ENCODE data around the gene ZIC5.

The ZIC5 gene

DNA sequence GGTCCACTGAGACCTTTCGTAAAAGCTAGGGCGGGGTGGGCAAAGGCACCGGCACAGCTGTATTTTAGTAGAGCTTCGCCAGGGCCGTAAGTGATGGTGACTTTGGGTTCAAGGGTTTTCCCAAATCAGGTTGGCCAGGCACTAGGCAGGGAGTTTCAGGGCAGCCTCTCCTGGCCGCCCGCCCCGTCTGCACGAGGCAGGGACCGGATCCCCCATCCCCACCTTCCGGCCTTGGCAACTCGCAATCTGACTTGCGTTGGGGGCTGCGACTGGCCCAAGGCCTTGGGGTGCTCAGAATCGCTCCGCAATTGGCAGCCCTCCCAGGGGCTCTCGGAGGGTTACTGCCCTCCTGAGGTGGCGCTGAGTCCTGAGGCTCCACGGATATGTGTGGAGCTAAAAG, 4.1 kb upstream of the ZIC5 start:
- DNase-seq (no peak), ATAC-seq (no peak)

DNA sequence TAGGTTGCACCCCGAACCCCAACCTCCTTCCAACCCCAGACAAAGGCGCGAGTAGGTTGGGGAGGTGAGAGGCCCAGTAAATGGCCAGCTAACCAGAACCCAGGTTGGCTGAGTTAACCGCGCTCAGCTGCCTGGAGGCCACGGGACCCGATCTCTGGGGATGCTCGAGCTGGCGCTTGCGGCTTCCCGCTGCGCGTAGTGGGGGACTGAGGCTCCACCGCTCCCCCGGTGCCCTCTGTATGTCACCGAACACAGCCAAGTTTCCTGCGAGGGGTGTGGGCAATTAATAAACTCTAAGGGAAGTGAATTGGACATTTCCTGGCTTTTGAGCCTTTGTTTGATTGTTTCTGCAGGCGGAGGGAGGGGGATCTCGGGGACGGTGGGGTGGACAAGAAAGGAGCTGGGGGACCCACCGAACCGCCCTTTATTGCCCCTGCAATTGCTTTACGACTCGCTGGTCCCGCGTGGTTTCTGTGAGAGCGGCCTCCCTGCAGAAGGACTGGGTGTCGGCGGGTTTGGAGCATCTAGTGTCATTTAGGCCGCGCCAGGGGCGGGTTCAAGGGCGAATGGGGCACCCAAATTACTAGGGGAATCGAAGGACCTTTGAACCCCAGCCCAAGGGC, 3.5 kb upstream of the ZIC5 start:
- ATAC-seq (no peak), DNase-seq (peak; percentile 3)

DNA sequence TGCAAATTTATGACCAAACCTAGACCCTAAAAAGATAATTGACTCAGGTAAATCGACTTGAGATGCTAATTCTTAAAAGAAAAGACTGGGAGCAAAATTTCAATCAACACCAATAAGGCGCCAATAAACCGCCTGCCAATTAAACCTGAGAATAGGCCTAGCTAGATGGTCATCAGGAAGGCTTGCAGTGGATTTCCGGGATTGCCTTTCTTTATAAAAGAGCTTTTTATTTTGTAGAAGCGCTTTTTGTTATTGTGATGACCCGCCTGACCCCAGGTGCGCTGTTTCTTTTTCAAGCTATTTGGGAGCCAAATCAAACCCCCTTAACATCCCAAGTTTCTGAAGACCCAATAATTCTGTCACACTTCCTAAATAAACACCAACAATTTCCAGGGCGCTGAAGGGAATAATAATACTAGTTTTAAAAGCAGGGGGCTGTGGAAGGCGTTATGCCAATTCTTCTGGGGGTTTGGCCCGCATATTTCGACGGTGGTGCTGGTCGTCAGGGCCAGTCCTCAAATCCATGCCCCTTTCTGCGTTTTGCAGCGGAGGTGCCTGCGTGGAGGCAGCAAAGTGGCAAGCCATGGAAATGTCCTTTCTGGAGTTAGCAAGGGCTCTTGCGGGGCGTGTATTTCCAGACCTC, 2.9 kb upstream of the ZIC5 start:
- DNase-seq (no peak), ATAC-seq (no peak)

DNA sequence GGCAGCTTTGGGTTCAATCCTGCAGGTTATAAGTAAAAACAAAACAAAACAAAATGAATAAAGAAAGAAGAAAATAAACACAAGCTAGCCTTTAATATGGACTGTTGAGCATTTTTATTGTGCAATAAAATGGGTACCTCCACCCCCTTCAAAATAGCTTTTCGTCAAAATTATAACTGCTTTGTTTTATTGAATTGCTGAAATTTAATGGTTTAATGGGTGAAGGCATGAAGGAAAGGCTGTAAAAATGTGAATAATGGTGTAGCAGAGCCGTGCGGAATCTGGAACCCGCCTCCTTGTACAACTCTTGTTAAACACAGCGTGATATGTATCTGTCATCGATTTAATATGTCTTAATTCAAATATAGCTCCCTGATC, 2.2 kb upstream of the ZIC5 start:
- ATAC-seq = no peak
- no peak for DNase-seq

DNA sequence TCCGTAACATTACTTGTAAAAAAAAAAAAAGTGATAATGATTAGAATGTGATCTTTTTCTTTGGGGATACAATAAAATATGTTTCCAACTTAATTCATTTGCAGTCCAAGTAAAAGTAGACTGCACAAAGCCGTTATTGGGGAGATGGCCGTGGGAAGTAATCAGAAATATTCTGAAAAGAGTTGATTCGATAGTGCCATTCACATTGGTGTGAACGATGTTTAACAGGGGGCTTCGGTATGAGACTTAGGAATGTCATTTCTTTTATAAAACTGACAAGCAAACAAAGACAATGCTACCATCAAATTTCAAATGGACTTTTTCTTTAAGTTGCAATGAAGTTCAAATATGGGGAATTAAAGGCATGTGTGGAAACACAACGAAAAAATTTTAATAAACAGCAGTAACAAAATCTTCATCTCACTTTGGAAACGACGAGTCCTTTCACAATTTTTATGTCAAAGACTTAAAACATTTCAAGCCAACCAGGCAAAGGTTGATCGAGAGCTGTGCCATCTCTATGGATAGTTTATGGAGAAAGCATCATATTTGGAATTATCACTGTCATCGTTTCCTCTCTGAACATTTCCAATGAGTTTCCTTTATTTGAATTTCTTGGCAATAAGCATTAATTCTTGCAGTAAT, 1.7 kb upstream of the ZIC5 start:
- DNase-seq (no peak), ATAC-seq (no peak)

DNA sequence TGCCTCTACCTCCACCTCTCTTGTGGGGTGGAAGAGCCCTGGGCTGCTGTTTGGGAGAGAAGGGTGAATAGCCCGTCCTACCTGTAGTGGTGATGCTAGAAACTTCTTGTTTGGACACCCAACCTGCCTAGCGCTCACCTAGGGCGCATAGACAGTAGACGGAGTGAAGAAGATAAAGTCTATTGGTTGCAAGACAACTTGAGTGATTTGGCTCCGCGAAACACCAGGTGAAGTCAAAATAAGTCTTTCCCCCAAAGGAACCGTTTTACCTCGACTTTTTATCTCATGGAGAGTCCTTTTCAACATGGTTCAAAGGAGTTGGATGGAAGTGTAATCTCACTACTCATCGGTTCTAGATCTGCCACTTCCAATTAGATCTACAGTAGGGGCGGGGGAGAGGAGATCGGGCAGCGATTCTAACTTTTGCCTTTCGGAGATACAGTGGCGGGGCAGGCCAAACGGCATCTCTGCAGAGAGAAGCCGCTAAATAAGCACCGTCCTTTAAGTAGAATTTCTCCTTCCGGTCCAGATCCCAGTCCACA, 694 bp upstream of the ZIC5 start:
- DNase-seq (no peak), ATAC-seq (no peak)

DNA sequence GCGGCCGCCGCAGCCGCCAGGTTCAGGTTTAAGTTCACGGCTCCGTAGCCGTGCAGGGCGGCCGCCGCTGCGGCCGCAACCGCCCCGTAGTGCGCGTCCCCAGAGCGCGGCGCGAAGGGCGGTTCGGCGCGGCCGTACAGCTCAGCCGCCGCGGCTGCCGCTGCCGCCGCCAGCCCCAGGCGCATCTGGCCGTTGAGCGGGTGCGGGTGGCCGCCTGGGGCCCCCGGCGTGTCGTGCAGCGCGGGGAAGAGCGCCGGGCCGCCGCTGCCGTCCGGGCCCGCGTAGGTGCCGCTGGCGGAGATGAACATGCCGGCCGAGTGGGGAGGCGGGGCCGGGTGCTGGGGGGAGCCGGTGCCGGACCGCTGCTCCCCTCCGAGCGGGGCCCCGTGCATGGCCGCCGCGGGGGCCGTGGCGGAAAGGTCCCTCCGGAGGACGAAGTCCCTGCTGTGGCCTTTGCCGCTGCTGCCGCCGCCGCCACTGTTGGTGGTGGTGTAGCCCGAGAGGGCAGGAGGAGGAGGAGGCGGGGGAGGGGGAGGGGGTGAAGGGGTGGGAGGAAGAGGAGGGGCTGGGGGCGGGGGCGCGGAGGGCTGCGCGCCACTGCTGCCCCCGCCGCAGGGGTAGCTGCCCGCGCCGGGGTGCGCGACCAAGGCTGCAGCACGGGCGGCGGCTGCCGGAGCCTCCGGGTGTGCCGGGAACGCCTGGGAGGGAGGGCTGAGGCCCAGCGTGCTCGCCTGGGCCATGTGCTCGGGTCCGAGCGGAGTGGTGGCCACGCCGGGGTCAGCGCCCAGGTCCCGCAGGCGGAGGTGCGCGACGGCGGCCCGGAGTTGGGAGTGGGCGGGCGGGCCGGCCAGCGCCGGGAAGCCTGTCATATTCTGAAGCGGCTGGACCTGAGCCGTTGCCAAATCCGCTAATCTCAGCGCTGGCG, 654 bp downstream of the ZIC5 start:
- DNase-seq (no peak), ATAC-seq (peak; percentile 11)

DNA sequence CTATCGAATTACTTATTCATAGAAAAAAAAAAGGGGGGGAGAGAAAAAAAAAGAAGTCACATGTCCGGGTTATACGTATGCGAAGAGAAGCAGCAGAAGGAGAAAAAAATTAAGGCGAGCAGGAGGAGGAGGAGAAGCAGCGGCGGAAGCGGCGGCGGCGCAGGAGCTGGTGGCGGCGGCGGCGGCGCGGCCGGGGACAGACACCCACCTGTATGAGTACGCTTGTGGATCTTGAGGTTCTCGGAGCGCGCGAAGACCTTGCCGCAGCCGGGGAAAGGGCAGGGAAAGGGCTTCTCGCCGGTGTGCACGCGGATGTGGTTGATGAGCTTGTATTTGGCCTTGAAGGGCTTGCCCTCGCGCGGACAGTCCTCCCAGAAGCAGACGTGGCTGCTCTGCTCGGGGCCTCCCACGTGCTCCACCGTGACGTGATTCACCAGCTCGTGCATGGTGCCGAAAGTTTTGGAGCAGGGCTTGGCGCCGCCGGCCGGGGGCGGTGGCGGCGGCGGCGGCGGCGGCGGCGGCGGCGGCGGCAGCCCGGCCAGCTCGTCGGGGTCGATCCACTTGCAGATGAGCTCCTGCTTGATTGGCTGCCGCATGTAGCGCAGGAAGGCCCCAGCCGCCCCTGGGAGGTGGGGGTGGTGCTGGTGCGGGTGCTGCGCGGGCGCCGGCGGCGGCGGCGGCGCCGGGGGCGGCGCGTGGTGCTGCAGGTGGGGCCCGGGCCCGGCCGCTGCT, 1.5 kb downstream of the ZIC5 start:
- DNase-seq = peak; percentile 39

DNA sequence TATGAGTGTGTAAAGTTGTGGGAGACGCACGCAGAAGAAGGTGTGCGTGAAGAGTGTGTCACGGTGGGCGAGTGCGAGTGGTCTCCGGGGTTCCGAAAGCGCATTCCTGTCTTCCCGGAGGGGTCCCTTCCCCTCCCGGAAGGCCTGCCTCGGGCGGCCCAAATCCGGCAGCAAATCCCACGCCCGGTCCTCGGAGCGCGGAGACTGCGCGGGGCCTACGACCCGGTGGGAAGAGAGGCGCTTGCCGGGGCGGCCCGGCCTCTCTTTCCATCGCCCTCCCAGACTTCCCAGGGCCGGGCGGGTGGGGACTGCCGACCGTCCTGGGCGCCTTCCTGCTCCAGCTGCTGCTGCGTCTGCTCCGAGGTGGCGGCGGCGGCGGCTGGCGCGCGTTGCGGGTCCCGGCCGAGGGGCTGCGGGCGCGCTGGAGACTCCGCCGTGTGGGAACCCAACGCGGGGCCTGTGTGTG, 2.1 kb downstream of the ZIC5 start:
- no peak for ATAC-seq
- DNase-seq = no peak

More for the DNA sequence above, 1.5 kb downstream of the ZIC5 start:
- peak; percentile 26 for ATAC-seq

DNA sequence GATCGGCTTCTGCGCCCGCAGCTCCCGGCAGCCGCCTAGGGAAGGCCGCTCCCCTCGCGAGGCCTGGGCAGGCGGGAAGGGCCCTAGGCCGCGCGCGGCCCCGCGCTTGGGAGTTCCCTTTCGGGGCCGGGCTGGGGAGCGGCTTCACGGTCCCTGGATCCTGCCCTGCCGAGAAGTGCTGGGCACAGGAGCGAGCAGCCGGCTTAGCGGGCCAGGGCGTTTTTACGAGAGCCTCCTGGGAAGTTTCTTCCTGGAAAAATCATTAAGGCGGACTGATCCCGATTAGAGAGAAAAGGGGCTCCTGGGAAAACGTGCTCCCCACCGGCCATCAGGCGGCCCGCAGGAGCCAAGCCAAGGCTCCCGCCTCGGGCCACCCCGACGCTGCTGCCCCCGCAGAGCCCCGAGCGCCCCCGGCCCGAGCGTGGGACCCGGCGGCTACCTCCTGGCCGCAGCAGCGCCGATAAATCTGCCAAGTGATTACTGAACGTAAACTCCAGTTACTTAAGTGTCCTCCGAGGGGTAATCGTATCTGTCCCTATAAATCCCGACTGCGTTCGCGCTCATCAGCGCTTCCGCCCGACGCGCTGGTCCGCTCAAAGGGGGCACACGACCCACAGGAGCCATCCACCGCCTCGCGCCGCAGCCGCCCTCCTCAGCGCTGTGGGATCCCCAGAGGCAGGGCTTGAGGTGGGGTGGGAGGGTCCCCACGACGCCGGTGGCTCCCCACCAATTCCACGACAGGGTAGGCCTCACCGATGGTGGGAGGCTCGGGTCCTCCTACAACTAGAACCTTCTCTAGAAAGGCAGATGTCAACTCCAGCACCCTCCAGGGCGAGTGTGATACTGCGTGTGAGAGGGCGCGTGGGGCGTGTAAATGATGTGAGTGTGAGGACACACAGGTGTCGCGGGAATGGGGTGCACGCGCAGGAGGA, 2.8 kb downstream of the ZIC5 start:
- DNase-seq = no peak
- no peak for ATAC-seq

DNA sequence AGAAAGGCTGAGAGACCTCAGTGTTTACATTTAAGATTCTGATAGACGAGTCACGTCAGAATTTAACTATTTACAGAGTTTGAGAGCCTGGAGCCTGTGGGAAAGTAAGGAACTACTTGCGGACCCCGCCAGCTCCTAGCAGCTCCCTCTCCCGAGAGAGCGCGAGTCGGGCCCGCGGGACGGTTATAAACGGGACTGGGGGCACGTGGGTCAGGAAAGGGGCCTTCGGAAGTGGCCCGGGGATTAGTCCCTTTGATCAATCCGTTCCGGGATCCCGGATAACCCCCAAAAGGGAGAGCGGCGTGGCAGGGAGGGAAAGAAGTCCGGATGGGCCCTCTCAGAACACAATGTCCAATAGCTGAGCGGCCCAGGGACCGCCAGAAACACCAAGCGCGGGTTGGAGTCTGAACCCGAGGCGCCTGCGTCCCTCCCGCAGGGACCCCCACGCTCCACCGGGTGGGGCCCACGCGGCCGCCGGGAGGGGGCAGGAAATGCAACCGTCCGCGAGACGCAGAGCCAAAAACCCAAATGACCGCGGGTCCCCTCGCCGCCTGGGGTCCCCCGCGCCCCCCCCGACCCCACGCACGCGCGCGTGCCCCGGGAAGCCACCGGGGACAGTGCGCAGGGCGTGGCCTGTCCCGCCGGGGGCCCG, 3.6 kb downstream of the ZIC5 start:
- ATAC-seq = no peak

DNA sequence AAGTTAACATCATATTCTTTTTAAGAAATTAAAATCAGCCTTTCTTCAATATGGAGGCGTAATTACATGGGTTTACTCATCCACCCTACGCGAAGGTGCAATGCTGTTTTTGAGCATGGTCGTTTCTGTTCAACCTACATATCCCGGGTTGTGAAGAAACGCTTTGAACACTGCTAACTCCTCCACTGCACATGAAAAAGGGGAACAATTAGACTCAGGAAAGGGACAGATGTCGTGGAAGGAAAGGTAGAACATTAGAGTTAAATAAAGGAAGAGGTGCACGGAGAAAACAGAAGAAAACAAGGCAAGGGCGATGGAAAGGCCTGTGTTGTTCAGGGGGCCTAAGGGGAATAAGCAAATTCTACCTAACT, 4.1 kb downstream of the ZIC5 start:
- DNase-seq (no peak), ATAC-seq (no peak)

More for the DNA sequence above, 3.6 kb downstream of the ZIC5 start:
- no peak for DNase-seq

DNA sequence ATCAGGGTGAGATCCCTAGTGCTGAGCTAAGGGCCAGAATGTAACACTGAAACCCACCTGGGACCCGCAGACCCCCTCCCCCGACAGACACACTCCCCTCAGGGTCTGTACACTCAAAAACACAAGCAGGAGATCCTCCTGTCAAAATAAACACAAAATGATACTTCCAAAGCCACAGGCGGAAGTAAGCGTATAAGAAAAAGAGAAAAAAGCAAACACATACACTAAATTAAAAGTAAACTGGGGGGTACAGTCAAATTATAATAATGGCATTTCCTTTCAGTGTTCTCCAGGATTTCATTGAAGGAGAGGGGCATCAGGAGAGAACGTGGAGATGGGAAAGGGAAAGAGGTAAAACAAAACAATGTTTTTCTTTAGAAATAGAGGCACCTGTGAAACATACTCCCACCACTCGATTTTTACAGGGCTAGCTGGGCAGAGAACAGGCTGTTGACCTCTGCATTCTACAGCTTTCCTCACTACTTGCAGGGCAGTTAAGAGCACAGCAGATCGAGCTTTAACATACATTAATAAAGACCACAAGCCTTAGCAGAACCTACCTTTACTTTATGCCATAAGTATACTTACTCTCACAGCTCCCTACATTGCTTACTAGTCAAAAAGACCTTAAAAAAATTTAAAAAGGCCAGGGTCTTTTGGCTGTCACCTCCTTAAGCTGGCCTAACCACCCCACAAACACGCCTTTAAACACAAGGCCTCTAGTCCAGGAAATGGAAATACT, 5.3 kb downstream of the ZIC5 start:
- no peak for ATAC-seq

DNA sequence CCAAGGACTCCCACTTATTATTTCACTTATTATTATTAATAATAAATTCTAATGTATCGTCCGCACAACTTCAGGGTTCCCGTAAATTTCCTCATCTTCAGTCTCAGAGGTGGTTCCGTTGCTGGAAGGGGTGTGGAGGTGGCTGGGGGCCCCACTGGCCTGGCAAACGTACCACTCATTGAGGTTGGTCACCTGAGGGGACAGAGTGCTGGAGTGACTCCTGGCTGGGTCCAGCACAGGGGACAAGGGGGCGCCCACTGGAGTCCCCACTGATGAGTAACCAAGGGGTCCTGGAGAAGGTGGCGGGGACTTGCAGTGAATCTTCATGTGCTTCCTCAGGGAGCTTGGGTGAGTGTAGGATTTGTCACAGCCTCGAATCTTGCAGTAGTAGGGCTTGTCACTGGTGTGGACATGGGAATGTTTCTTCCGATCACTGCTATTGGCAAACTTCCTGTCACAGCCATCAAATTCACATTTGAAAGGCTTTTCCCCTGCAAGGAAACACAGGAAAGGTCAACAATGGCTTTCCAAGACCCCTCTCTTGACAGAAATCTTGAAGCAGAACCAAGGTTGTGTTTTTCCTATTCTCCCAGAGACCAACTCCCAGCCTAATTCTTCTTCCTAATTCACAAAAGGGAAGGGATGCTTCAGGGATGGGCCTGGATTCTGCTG, 6.1 kb downstream of the ZIC5 start:
- ATAC-seq (no peak), DNase-seq (no peak)

More for the DNA sequence above, 5.3 kb downstream of the ZIC5 start:
- no peak for DNase-seq

DNA sequence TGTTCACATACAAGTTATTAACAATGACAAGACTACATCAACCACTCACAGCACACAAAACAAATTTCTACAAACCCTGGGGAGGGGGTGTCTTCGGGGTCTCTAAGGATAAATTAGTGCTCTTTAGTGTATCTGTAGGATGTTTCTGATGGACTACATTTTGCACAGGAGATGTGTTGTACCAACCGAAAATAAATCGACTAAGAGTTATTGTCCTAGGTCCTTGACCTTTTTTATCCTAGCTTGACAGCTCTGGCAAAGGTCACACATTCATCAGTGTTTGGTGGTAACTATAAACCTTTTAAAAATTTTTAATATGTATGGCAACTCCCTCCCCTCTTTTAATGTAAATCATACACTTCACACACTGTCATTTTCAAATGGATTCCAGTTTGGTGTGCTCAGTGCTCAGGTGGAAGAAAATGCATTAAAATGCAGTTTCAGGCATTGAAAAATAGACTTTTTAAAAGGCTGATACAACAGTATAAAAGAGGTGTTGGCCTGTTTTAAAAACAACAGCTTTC, 7.7 kb downstream of the ZIC5 start:
- ATAC-seq (no peak), DNase-seq (no peak)

DNA sequence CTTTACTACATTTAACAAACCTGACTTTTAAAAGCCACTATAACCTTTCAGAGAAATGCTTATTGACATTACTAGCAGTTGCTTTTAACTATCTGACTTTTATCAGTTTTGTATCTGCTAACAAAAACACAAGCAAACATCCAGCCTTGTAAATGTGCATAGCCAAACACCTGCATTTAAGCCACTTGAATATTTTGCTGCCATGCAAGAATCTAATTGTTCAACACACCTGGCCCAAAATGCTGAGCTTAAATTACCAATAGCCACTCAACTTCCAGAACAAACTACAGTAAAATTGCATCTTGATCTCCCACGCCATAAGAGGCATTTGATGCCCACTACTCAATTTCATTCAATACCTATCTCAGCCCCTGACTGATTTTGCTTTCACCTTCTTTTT, 9.3 kb downstream of the ZIC5 start:
- DNase-seq = no peak
- no peak for ATAC-seq

DNA sequence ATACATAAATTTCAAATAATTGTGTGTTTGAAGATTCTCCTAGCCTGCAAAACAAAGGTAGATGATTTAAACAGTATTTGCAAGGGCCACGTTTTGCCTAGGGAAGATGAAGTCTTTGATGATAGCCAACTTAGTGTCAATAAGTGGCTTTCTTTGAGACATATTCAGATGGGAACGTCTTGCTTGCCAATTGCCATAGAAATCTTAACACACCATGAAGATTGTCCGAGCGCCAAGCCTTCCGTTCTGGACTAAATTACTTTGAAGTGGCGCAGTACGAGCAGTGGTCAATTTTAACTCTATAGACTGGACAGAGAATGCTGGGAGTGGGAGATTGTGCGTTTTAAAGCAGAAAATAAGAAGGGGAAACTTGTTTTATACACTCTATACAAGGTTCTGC, 9.9 kb downstream of the ZIC5 start:
- DNase-seq (no peak), ATAC-seq (no peak)

DNA sequence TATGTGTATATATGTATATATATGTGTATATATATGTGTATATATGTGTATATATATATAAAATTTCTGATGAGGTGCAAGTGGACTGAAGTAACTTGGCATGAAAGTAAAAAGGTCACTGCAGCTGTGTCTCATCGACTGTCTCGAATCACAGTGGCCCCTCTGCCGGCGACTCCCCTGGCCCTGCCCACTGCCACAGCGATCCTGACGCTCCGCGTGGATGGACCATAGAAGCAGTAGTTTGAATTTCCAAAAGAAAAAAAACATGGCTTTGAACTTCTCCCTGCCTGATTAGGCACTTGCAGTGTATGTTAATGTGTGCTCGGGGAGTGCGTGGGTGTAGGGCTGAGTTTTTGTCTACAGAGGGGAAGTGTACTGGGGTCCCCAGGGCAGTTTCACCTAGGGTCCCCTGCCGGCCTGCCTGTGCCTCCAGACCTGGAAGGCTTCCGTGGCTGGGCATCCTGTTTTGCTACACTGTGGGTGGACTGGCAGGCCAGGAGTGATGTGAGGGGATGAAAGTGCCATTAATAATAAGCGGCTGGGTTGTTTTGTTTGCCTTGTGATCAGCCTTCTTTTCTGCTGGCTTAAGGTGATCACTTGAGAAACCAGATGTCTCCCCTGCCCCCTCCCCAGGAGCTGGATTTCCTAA, 10.8 kb downstream of the ZIC5 start:
- no peak for ATAC-seq

More for the DNA sequence above, 10.8 kb downstream of the ZIC5 start:
- no peak for DNase-seq

All from stimulated activated naive CD8-positive, alpha-beta T cell treated with anti-CD3 and anti-CD28 coated beads, Interleukin-15, Interleukin-2, amounts not matched to agents 100 U/mL and 50 U/mL, for 24 hours (primary cell).